ENCODE results near the gene ISOC1. TPM values are rescaled to one million over a fixed set of nuclear protein-coding genes. Genes with fewer than 3 reads are reported as not detected.

Gene ISOC1
- total RNA-seq (100 to 1,000 TPM in 1 of 10 donors, 10 to 100 TPM in 9; 59.6 to 102 (median 81.0) TPM), polyA plus RNA-seq (10 to 100 TPM; 30.4 to 40.3 TPM)
- long read RNA-seq, donor 1, transcript ISOC1-201 (5 exons, 1,940 nt), result major isoform, 241 of 259 reads
- long read RNA-seq, donor 1, partial matches to known transcripts, result 6 of 259 reads
- long read RNA-seq, donor 1, other reads (novel, unspliced or antisense), result 12 of 259 reads
- long read RNA-seq, donor 2, transcript ISOC1-201 (5 exons, 1,940 nt), result major isoform, 229 of 241 reads
- long read RNA-seq, donor 2, partial matches to known transcripts, result 10 of 241 reads
- long read RNA-seq, donor 2, other reads (novel, unspliced or antisense), result 2 of 241 reads
- long read RNA-seq, donor 3, transcript ISOC1-201 (5 exons, 1,940 nt), result major isoform, 330 of 339 reads
- long read RNA-seq, donor 3, partial matches to known transcripts, result 3 of 339 reads
- long read RNA-seq, donor 3, other reads (novel, unspliced or antisense), result 6 of 339 reads

DNA sequence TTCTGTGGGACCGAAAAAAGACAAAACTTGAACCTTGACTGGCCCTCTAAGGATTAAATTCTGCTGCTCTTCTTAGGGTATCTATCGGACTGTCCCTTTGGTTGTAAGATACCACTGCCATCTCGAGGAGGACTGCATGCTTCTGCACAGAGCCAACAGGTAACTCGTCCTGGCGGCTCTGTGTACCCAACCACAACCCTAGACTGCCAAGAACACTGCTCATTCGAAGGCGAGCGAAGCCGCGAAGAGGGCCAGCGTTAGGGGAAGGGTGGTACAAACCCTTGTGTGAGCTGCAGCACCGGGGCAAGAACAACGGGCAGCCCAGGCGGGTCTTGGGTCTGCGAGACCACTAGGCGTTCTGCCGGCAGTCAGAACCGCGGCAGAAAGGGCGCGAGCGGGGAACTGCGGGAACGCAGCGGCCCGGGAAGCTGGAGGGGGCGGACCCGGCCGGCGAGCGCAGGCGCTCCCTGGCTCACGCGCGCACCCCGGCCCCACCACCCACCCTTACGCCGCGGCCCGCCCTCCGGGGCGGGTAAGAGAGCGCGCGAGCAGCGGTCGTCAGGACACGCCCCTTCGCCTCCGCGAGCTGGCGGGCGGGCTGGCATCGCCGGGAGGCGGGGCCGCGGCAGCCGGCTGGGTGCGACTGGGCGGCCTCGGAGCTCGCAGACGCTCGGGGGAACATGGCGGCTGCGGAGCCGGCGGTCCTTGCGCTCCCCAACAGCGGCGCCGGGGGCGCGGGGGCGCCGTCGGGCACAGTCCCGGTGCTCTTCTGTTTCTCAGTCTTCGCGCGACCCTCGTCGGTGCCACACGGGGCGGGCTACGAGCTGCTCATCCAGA lies at the start of gene ISOC1:
TSS of gene ISOC1 (plus strand) at position 663 of the 837 bp plus-strand sequence. CDS start at position 681, 18 bp downstream.
- DNase-seq (peak; percentile 91 to 95), ATAC-seq (peak; percentile 92 to 98 (median 96))
- 0 to 1% methylated on average over 59 to 87 of the region's 87 CpGs for WGBS, 2 donors
- no peaks in the 10 kb centered on the region for H3K36me3 ChIP-seq
- no peaks in the 10 kb centered on the region for H3K9me3 ChIP-seq
- H3K4me3 ChIP-seq, result peak within 1 kb of the TSS; percentile 75 to 97 (median 92)
- intact Hi-C loops (cut with DNase I), result loop anchor here in 3 of 10 donors (10.0 kb wide), 2 partner anchors 180 to 560 kb away; partner anchors contain the start of gene FBN2 (in 1 of the 3)
- peak within 1 kb of the TSS; percentile 73 to 95 (median 92) for H3K27ac ChIP-seq
- TF ChIP-seq, protein P1, sequence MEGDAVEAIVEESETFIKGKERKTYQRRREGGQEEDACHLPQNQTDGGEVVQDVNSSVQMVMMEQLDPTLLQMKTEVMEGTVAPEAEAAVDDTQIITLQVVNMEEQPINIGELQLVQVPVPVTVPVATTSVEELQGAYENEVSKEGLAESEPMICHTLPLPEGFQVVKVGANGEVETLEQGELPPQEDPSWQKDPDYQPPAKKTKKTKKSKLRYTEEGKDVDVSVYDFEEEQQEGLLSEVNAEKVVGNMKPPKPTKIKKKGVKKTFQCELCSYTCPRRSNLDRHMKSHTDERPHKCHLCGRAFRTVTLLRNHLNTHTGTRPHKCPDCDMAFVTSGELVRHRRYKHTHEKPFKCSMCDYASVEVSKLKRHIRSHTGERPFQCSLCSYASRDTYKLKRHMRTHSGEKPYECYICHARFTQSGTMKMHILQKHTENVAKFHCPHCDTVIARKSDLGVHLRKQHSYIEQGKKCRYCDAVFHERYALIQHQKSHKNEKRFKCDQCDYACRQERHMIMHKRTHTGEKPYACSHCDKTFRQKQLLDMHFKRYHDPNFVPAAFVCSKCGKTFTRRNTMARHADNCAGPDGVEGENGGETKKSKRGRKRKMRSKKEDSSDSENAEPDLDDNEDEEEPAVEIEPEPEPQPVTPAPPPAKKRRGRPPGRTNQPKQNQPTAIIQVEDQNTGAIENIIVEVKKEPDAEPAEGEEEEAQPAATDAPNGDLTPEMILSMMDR (IDR thresholded peaks at IDR 0.05), result peak in 2 of 9 donors; percentile 18 to 23
- H3K4me1 ChIP-seq, result peaks cover 0 to 50% (median 37%) of the 10 kb centered on the region in 9 donors
- H3K27me3 ChIP-seq, result no peaks in the 10 kb centered on the region

DNA sequence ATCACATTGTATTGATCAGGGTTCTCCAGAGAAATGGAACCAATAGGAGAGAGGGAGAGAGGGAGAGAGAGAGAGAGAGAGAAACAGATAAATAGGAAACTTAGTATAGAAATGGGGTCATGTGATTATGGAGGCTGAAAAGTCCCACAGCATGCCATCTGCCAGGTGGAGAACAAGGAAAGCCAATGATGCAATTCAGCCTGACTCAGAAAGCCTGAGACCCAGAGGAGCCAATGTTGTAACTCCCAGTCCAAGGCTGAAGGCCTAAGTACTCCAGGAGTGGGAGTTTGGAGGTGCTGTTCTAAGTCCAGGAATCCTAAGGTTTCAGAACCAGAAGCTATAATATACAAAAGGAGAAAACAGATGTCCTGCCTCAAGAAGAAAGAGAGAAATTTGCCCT lies 48.4 kb upstream of the ISOC1 start:
- H3K4me3 ChIP-seq, result no peak overlapping the region
- DNase-seq, result no peak
- no peak for ATAC-seq
- no peaks in the 10 kb centered on the region for H3K36me3 ChIP-seq
- TF ChIP-seq, protein P1 (IDR thresholded peaks at IDR 0.05), result no peak
- H3K27ac ChIP-seq, result no peak overlapping the region
- intact Hi-C loops (cut with DNase I), result no loop called here
- peaks cover 0 to 10% (median 0%) of the 10 kb centered on the region in 9 donors for H3K4me1 ChIP-seq
- H3K9me3 ChIP-seq, result peaks cover 0 to 24% (median 12%) of the 10 kb centered on the region in 11 donors
- H3K27me3 ChIP-seq, result no peaks in the 10 kb centered on the region

DNA sequence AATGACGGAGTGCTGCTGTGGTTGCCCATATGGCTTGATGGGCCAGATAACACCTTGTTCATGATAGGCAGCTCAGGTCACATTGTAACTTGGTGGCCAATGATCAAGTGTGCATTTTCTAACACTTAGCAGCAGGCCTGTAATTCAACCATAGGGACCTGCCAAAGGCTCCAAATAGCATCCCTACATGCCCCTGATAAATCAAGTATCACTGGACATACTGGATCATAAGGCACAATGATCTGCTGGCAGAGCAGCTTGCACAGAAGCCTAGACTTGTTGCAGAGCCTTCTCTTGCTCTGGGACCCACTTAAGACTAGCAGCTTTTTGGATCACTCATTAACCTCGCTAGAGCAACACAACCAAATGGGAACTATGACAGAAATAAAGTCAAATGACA lies 46.0 kb upstream of the ISOC1 start:
- Histone ChIP-seq H3K36me3 (no peaks in the 10 kb centered on the region), H3K4me1 (peaks cover 0 to 10% (median 0%) of the 10 kb centered on the region in 9 donors), H3K27me3 (no peaks in the 10 kb centered on the region), H3K27ac (no peak overlapping the region), H3K4me3 (no peak overlapping the region), H3K9me3 (peaks cover 0 to 23% (median 12%) of the 10 kb centered on the region in 11 donors)
- WGBS, 2 donors, result 41 to 50% methylated on average over 2 of the region's 2 CpGs
- intact Hi-C loops (cut with DNase I), result no loop called here
- peak in 3 of 8 donors; percentile 29 to 62 (median 56) for ATAC-seq
- DNase-seq, result no peak
- TF ChIP-seq, protein P1 (IDR thresholded peaks at IDR 0.05), result no peak
